MCF 10A (cell line): ENCODE results near the gene PIGU. TPM values are rescaled to one million over a fixed set of nuclear protein-coding genes. Genes with fewer than 3 reads are reported as not detected.

Experiments used
- BruUV-seq: library from RNA; stranded (reverse); fragments of 400-500 nt; replicated peaks from 2 replicates; lab custom pipeline; 2021; lab: Mats Ljungman, UMichigan
- CTCF ChIA-PET: fragments of 300-600 bp; sonication (Branson Sonifier 250); formaldehyde crosslinking; extraction: SDS; loops from one replicate; lab custom pipeline; 2021; ENCODE audit warnings: antibody characterized with exemption, inconsistent platforms; lab: Yijun Ruan, JAX
- POLR2A ChIA-PET: fragments of 300-600, 350-650 bp; sonication (Branson Sonifier 250); formaldehyde crosslinking; extraction: SDS; loops from one replicate; lab custom pipeline; 2020; ENCODE audit warnings: antibody characterized with exemption, inconsistent platforms; lab: Yijun Ruan, JAX
- DNase-seq: peaks from one replicate; pipeline ENCODE4 v3.0.0-alpha.2; 2018; ENCODE audit not compliant: unreplicated experiment
- H3K27ac Mint-ChIP-seq: one replicate; pipeline ENCODE4 v1.8.0; 2022; ENCODE audit warnings: mild to moderate bottlenecking, low read depth, mixed read lengths; ENCODE audit not compliant: unreplicated experiment
- H3K27me3 Mint-ChIP-seq: one replicate; pipeline ENCODE4 v1.8.0; 2022; ENCODE audit warnings: mixed read lengths; ENCODE audit not compliant: insufficient read depth, unreplicated experiment
- H3K36me3 Mint-ChIP-seq: one replicate; pipeline ENCODE4 v1.8.0; 2022; ENCODE audit warnings: mild to moderate bottlenecking, moderate library complexity, mixed read lengths; ENCODE audit not compliant: insufficient read depth, unreplicated experiment
- H3K4me1 Mint-ChIP-seq: one replicate; pipeline ENCODE4 v1.8.0; 2022; ENCODE audit warnings: mixed read lengths; ENCODE audit not compliant: insufficient read depth, unreplicated experiment
- H3K4me3 Mint-ChIP-seq: one replicate; pipeline ENCODE4 v1.8.0; 2022; ENCODE audit warnings: mild to moderate bottlenecking, moderate library complexity, mixed read lengths; ENCODE audit not compliant: unreplicated experiment
- H3K9me3 Mint-ChIP-seq: one replicate; pipeline ENCODE4 v1.8.0; 2022; ENCODE audit warnings: mixed read lengths; ENCODE audit not compliant: unreplicated experiment
- CTCF ChIP-seq: fragments of 200-600 bp; IDR thresholded peaks from one replicate; pipeline ENCODE4 v1.8.0; 2022; ENCODE audit warnings: antibody characterized with exemption, mild to moderate bottlenecking; ENCODE audit not compliant: unreplicated experiment
- intact Hi-C: fragments of 100-400 bp; cut with micrococcal nuclease; formaldehyde crosslinking; loops from 2 replicates; pipeline ENCODE4 v1.14.1; 2022
- total RNA-seq: library from RNA; stranded (reverse); gene quantifications from 2 replicates; pipeline ENCODE4 v1.2.3, GENCODE V29; 2022

Gene PIGU
- total RNA-seq, 1 experiment from 2014 or later, result 14.5 TPM

GRCh38 chr20:34622821-34623451 is 54.0 kb downstream of the PIGU start:
- Mint-ChIP-seq H3K9me3 (no peaks in the 10 kb centered on the region), H3K36me3 (peaks cover 23% of the 10 kb centered on the region), H3K27me3 (no peaks in the 10 kb centered on the region), H3K4me1 (peaks cover 11% of the 10 kb centered on the region), H3K27ac (no peak overlapping the region), H3K4me3 (no peak overlapping the region)
- no peak for TF ChIP-seq CTCF
- ChIA-PET CTCF (interaction anchor here (0.7 kb wide), 1 partner anchor 592 kb away, joined by 3 read pairs; no protein-coding TSS in a partner anchor), POLR2A (interaction anchor here (0.6 to 1.8 kb wide), 2 partner anchors 18 to 44 kb away, joined by 3 to 8 read pairs; no protein-coding TSS in a partner anchor)
- DNase-seq, result no peak
- intact Hi-C loops, result no loop called here
- no TSS peak for BruUV-seq

- DNase-seq, result peak; percentile 91
- H3K27ac Mint-ChIP-seq, result peak overlapping the region; percentile 65
- peaks cover 11% of the 10 kb centered on the region for H3K4me1 Mint-ChIP-seq
- no peak for TF ChIP-seq CTCF
- no TSS peak for BruUV-seq
- H3K9me3 Mint-ChIP-seq, result no peaks in the 10 kb centered on the region
- H3K4me3 Mint-ChIP-seq, result peak overlapping the region; percentile 9
- ChIA-PET POLR2A (interaction anchor here (0.5 to 1.8 kb wide), 14 partner anchors 9 to 202 kb away, joined by 3 to 8 read pairs (median 4); partner anchors contain the start of genes DYNLRB1 and TP53INP2), CTCF (interaction anchor here (0.6 to 0.7 kb wide), 6 partner anchors 22 to 594 kb away, joined by 3 to 4 read pairs (median 3); no protein-coding TSS in a partner anchor)
- intact Hi-C loops, result no loop called here
- H3K36me3 Mint-ChIP-seq, result peaks cover 23% of the 10 kb centered on the region
- H3K27me3 Mint-ChIP-seq, result no peaks in the 10 kb centered on the region
These were observed 55.2 kb downstream of the PIGU start for GRCh38 chr20:34621383-34622367.

- Mint-ChIP-seq H3K4me3 (peak overlapping the region; percentile 9), H3K27me3 (no peaks in the 10 kb centered on the region), H3K4me1 (peaks cover 11% of the 10 kb centered on the region), H3K27ac (peak overlapping the region; percentile 65), H3K36me3 (peaks cover 23% of the 10 kb centered on the region), H3K9me3 (no peaks in the 10 kb centered on the region)
- BruUV-seq, result no TSS peak
- POLR2A ChIA-PET, result interaction anchor here (1.0 to 1.4 kb wide), 3 partner anchors 22 to 104 kb away, joined by 3 to 6 read pairs (median 3); partner anchors contain the start of gene TP53INP2
- intact Hi-C loops, result no loop called here
- TF ChIP-seq CTCF, result no peak
- CTCF ChIA-PET, result interaction anchor here (0.6 to 0.7 kb wide), 2 partner anchors 33 to 431 kb away, joined by 3 to 4 read pairs; no protein-coding TSS in a partner anchor
- DNase-seq, result no peak
These were observed 55.9 kb downstream of the PIGU start for GRCh38 chr20:34621036-34621343.
